Measurements from ENCODE around the gene DPH1.

The DPH1 gene

GRCh38 chr17:2082003-2082781, 52.2 kb downstream of the DPH1 start:
- DNase-seq = no peak

DNA sequence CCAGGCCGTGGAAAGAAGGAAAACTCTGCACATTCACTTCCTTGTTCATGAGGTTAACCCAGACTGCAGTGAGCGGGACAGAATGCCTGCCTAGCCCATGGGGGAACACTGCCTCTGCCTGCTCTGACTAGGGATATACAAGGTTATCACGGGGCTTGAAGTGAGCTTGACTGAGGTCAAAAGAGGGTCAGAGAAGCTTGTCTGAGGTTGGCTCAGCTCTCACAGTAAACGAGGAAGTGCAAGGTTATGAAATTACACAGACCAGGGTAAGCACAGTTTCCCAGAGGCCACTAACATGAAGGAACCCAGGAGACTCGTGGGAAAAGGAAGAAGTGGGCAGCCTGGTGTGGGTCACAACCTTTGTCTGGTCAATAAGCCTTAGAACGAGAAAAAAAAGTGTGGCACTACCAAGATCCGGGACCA, 53.7 kb downstream of the DPH1 start:
- no peak for DNase-seq

DNA sequence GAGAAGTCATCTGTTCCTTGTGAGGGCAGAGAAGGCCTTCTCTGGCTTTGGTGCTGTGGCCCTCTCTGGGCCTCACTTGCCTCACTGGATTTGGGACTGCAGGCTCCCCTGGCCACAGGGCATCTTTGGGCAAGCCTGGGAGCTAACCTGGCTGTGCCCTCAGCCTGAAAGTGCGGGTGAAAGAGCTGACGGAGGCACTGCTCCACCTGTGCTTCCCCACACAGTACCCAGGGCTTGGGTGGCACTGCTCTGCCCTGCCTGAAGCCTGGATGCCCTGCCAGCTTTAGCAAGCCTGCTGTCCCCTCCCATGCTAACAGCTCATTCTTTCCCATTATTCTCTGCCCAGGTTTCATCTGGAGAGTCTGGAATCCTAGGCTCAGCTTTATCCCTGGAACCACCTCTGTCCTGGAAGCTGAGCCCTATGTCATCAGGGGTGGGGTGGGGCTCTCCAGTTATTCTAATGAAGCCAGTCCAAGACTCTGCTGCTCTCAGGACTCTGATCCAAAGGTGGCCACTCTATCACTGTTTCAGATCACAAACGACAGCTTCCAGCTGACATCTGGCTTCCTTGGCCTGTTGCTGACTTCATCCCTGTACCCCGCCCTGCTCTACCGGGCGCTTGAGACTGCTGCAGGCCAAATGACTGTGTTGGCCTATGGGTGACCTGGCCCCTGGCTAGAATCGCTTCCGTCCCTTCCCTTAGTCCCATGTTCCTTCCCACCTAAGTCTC, 54.2 kb downstream of the DPH1 start:
- no peak for DNase-seq

DNA sequence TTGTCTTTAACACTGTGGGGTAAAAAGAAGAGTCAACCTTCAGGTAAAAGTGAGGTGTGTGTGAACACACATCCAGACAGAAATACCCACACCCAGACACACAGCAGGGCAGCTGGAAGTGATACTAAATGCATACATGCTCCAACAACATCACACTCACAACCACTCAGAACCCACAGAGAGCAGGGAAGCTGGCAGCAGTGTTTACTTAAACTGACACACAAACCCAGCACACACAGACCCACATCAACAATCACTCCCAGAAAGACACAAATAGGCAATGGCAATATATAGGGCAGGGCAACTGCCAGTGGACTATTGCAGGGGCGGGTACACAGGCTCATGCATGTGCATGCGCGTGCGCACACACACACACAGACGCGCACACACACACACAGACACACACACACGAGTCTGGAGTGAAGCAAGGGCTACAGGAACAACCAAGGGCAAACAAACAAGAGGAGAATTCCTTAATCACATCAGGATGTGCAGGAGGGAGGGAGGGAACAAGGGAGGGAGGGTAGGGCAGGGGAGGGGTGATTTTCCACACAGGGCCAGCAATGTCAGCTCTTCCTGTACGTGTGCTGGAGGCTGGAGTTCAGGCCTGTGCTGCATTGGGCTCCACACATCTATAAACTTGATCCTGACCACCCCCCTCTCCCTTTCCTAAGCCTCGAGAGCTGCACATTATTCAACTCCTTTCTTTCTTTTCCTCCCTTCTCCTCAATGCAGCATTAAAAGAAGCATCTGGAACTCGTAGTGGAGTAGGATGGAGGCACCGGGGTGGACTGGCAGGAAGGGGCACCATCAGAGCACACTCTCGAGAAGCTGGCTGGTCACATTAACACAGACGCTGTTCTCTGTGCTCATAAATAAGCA, 55.1 kb downstream of the DPH1 start:
- no peak for DNase-seq

GRCh38 chr17:2085648-2085949, 55.6 kb downstream of the DPH1 start:
- DNase-seq = no peak

DNA sequence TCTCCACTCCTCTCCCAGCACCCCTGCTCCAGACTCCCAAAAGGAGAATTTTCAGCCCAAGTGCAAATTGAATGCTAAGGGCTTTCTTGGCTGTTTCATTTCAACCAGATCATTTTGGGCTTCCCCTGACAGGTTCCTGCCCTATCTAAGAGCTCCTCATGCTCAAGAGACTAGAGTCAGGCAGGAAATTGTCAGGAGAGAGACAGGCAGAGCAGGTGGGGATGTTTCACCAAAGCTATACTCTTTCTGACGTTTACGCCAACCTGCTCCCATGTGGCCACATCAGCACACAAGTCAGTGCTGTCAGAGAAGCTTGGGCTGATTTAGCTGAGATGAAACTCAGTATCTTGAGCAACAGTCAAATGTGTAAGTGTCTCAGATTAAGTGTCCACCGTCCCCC, 56.4 kb downstream of the DPH1 start:
- DNase-seq = no peak

DNA sequence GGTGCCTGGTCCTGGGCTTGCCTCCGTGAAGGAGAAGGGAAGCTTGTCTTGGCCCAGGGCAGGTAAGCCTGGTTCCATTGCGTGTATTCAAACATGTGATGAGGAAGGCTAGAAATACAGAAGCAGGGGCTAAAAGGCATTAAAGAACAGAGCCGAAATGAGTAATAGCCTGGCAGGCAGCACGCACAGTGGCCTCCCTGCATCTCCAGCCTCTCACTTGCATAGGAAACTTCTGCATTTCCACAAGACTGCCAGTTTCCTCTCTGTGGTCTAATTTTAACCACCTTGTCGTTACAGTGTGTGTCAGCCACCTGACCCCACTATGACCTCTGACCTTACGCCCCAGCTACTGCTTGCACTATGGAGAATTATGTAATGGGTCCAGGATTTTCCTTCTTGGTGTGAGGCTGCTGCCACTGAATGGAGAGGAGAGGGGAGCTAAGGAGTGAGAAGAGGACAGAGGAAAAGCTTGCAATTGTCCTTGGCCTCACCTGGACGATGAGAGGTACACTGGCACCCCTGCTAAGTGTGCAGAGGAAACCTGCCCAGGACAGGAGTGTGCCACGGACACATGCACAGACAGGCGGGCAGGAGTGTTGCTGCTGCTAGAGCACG, 57.8 kb downstream of the DPH1 start:
- DNase-seq = no peak

DNA sequence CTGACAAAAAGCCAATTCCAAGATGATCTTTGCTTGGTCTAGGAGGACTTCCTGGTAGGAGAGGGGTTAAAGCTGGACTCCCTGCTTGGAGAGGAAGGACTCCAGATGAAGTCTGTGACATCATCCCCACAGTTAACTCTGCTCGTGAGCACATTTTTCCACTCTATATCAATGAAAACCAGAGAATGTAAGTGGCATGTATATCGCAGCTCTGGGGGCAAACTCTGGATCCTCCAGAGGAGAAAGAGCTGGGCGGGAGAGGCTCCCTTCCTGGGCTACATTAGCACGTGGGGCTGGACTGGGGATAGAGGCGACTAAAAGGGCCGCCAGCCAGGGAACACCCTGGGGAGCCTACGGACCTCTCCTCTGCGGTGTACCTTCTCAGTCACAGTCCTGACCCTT, 59.1 kb downstream of the DPH1 start:
- DNase-seq = no peak

- no peak for DNase-seq
Observed at GRCh38 chr17:2090210-2090641, 60.3 kb downstream of the DPH1 start.

DNA sequence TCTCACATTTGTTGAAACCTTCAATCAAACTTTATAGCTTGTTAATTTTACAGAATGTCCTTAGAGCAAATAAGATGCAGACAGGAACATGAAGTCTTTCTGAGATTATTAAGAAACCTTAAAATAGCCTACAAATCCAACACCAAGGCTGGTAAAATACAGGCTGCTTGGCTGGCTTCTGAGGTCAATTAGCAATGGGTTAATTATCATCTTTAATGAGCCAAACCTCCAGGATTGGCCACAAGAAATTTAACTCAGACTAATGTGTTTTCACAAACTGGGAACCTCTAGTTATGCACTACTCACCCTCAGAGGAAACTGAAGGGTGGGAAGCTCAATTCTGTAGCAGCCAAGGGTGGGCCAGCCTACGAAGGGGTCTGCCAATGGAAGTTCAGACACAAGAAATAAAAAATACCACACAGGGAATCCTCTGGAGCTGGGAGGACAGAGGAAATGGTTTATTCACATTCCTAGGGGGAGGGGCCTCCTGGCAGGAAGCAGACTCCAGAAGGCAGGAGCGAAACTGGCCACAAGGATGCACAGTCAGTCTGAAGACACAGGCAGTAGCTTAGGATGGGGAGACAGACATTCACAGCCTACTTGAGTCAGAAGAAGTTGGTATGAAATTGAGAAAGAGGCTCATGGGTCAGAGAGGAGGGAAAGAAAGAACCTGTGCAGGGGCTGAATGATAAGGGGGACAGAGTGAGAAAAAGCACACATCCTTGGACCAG, 61.0 kb downstream of the DPH1 start:
- DNase-seq = no peak

- no peak for DNase-seq
Observed at GRCh38 chr17:2092253-2092652, 62.3 kb downstream of the DPH1 start.

GRCh38 chr17:2093349-2093748, 63.4 kb downstream of the DPH1 start:
- DNase-seq = no peak

Data from effector CD8-positive, alpha-beta T cell (primary cell).